ENCODE results near the gene BLCAP. TPM values are rescaled to one million over a fixed set of nuclear protein-coding genes. Genes with fewer than 3 reads are reported as not detected.

The BLCAP gene
- polyA plus RNA-seq, 4 donors, result 78.4 to 88.1 (median 84.9) TPM

GRCh38 chr20:37518606-37519507, 8.8 kb downstream of the BLCAP start:
- no peak for DNase-seq (ENCODE audit: low read depth in 4 of 4, low spot score in 3 of 4)

GRCh38 chr20:37518059-37518458, 9.6 kb downstream of the BLCAP start:
- DNase-seq (ENCODE audit: low read depth in 4 of 4, low spot score in 3 of 4), result no peak

GRCh38 chr20:37516811-37517750, 10.6 kb downstream of the BLCAP start:
- no peak for DNase-seq (ENCODE audit: low read depth in 4 of 4, low spot score in 3 of 4)

GRCh38 chr20:37515876-37516275, 11.8 kb downstream of the BLCAP start:
- no peak for DNase-seq (ENCODE audit: low read depth in 4 of 4, low spot score in 3 of 4)

- DNase-seq (ENCODE audit: low read depth in 4 of 4, low spot score in 3 of 4), result no peak
Measured at GRCh38 chr20:37513779-37514359, 13.8 kb downstream of the BLCAP start.

- no peak for DNase-seq (ENCODE audit: low read depth in 4 of 4, low spot score in 3 of 4)
Measured at GRCh38 chr20:37511610-37512275, 15.9 kb downstream of the BLCAP start.

GRCh38 chr20:37510226-37510625, 17.4 kb downstream of the BLCAP start:
- DNase-seq (ENCODE audit: low read depth in 4 of 4, low spot score in 3 of 4), result no peak

GRCh38 chr20:37506152-37506725, 21.4 kb downstream of the BLCAP start:
- DNase-seq (ENCODE audit: low read depth in 4 of 4, low spot score in 3 of 4), result no peak

- no peak for DNase-seq (ENCODE audit: low read depth in 4 of 4, low spot score in 3 of 4)
Measured at GRCh38 chr20:37505263-37506151, 22.2 kb downstream of the BLCAP start.

GRCh38 chr20:37504404-37505096, 23.1 kb downstream of the BLCAP start:
- no peak for DNase-seq (ENCODE audit: low read depth in 4 of 4, low spot score in 3 of 4)

GRCh38 chr20:37503256-37503927, 24.3 kb downstream of the BLCAP start:
- no peak for DNase-seq (ENCODE audit: low read depth in 4 of 4, low spot score in 3 of 4)

- DNase-seq (ENCODE audit: low read depth in 4 of 4, low spot score in 3 of 4), result no peak
Measured at GRCh38 chr20:37502654-37503053, 25.0 kb downstream of the BLCAP start.

GRCh38 chr20:37501940-37502339, 25.7 kb downstream of the BLCAP start:
- DNase-seq (ENCODE audit: low read depth in 4 of 4, low spot score in 3 of 4), result no peak

GRCh38 chr20:37500311-37500710, 27.4 kb downstream of the BLCAP start:
- no peak for DNase-seq (ENCODE audit: low read depth in 4 of 4, low spot score in 3 of 4)

GRCh38 chr20:37498066-37498665, 29.5 kb downstream of the BLCAP start:
- DNase-seq (ENCODE audit: low read depth in 4 of 4, low spot score in 3 of 4), result no peak

- no peak for DNase-seq (ENCODE audit: low read depth in 4 of 4, low spot score in 3 of 4)
Measured at GRCh38 chr20:37494796-37495195, 32.9 kb downstream of the BLCAP start.

- no peak for DNase-seq (ENCODE audit: low read depth in 4 of 4, low spot score in 3 of 4)
Measured at GRCh38 chr20:37494301-37494700, 33.4 kb downstream of the BLCAP start.

- no peak for DNase-seq (ENCODE audit: low read depth in 4 of 4, low spot score in 3 of 4)
Measured at GRCh38 chr20:37492945-37493344, 34.7 kb downstream of the BLCAP start.

Measured in right renal pelvis (tissue), 4 donors.